Mesenchymal stem cell (in vitro differentiated cells and primary cell): ENCODE measurements around the gene TTC7B. TPM values are rescaled to one million over a fixed set of nuclear protein-coding genes. Genes with fewer than 3 reads are reported as not detected.
A peak's percentile ranks its signal among the peaks of the same experiment; 100 is the strongest.

Experiments used
- DNase-seq: peaks from one replicate; pipeline ENCODE4 v3.0.0-alpha.2; 2013
- H2AFZ ChIP-seq: one replicate; pipeline ENCODE4 v1.6.1; 2013; ENCODE audit warnings: low read depth, mild to moderate bottlenecking, control low read depth, inconsistent platforms, low read length, moderate library complexity
- H2AK5ac ChIP-seq: 2 replicates; pipeline ENCODE4 v1.6.1; 2013; ENCODE audit warnings: low read length, moderate library complexity, mild to moderate bottlenecking, inconsistent platforms; ENCODE audit not compliant: severe bottlenecking
- H2BK120ac ChIP-seq: one replicate; pipeline ENCODE4 v1.6.1; 2013; ENCODE audit warnings: low read depth, mild to moderate bottlenecking, inconsistent platforms, low read length, moderate library complexity
- H2BK12ac ChIP-seq, 2 experiments: one replicate each; pipeline ENCODE4 v1.6.1; 2013; ENCODE audit warnings: inconsistent platforms in 2 of 2, low read length in 2 of 2, mild to moderate bottlenecking in 2 of 2, moderate library complexity in 2 of 2, control low read depth in 1 of 2
- H2BK15ac ChIP-seq: one replicate; pipeline ENCODE4 v1.6.1; 2013; ENCODE audit warnings: mild to moderate bottlenecking, low read depth, inconsistent platforms; ENCODE audit not compliant: poor library complexity, severe bottlenecking
- H2BK5ac ChIP-seq: 2 replicates; pipeline ENCODE4 v1.6.1; 2013; ENCODE audit warnings: low read depth, mild to moderate bottlenecking, low read length, control low read depth, inconsistent platforms; ENCODE audit not compliant: poor library complexity, severe bottlenecking
- H3K14ac ChIP-seq, 2 experiments: one replicate each; pipeline ENCODE4 v1.6.1; 2013; ENCODE audit warnings: inconsistent platforms in 2 of 2, low read length in 2 of 2, control low read depth in 1 of 2, mild to moderate bottlenecking in 1 of 2, moderate library complexity in 1 of 2
- H3K18ac ChIP-seq, 2 experiments: one replicate each; pipeline ENCODE4 v1.6.1; 2013; ENCODE audit warnings: inconsistent platforms in 2 of 2, low read length in 2 of 2, control low read depth in 1 of 2, low read depth in 1 of 2, mild to moderate bottlenecking in 1 of 2
- H3K23ac ChIP-seq, 2 experiments: one replicate each; pipeline ENCODE4 v1.6.1; 2013; ENCODE audit warnings: inconsistent platforms in 2 of 2, low read length in 2 of 2, mild to moderate bottlenecking in 2 of 2, moderate library complexity in 2 of 2, control low read depth in 1 of 2
- H3K27ac ChIP-seq: 2 replicates; pipeline ENCODE4 v1.5.1; 2013; ENCODE audit warnings: mild to moderate bottlenecking, moderate library complexity, low read length, control low read depth, inconsistent platforms; ENCODE audit not compliant: poor library complexity, severe bottlenecking
- H3K27me3 ChIP-seq, 2 experiments: 2 replicates each; pipeline versions ENCODE4 v1.6.1 to v1.7.0; 2013; ENCODE audit warnings: low read length in 2 of 2, mild to moderate bottlenecking in 2 of 2, moderate library complexity in 2 of 2, control low read depth in 1 of 2, inconsistent platforms in 1 of 2; ENCODE audit not compliant: control insufficient read depth in 1 of 2, insufficient read depth in 1 of 2
- H3K36me3 ChIP-seq, 2 experiments: 2 replicates each; pipeline versions ENCODE4 v1.6.1 to v1.7.0; 2013; ENCODE audit warnings: low read length in 2 of 2, control low read depth in 1 of 2, inconsistent platforms in 1 of 2, low read depth in 1 of 2, mild to moderate bottlenecking in 1 of 2; ENCODE audit not compliant: insufficient read depth in 2 of 2, control insufficient read depth in 1 of 2
- H3K4ac ChIP-seq, 2 experiments: one replicate each; pipeline ENCODE4 v1.6.1; 2013; ENCODE audit warnings: inconsistent platforms in 2 of 2, low read length in 2 of 2, mild to moderate bottlenecking in 2 of 2, moderate library complexity in 2 of 2, control low read depth in 1 of 2, low read depth in 1 of 2
- H3K4me1 ChIP-seq: 2 replicates; pipeline ENCODE4 v1.6.1; 2013; ENCODE audit warnings: low read depth, low read length, control low read depth; ENCODE audit not compliant: control insufficient read depth, insufficient read depth
- H3K4me2 ChIP-seq: 2 replicates; pipeline ENCODE4 v1.6.1; 2013; ENCODE audit warnings: low read length, mild to moderate bottlenecking, inconsistent platforms; ENCODE audit not compliant: poor library complexity, severe bottlenecking
- H3K4me3 ChIP-seq, 2 experiments: 2 replicates each; pipeline versions ENCODE4 v1.5.1 to v1.7.0; 2013; ENCODE audit warnings: low read length in 2 of 2, mild to moderate bottlenecking in 2 of 2, control low read depth in 1 of 2, low read depth in 1 of 2; ENCODE audit not compliant: insufficient read depth in 1 of 2
- H3K79me1 ChIP-seq: replicated peaks from 2 replicates; pipeline ENCODE4 v1.6.1; 2013; ENCODE audit warnings: mild to moderate bottlenecking, control low read depth, low read length, inconsistent platforms; ENCODE audit not compliant: poor library complexity, severe bottlenecking
- H3K9ac ChIP-seq: 2 replicates; pipeline ENCODE4 v1.7.0; 2013; ENCODE audit warnings: mild to moderate bottlenecking, low read length, moderate library complexity
- H3K9me3 ChIP-seq: 2 replicates; pipeline ENCODE4 v1.7.0; 2013; ENCODE audit warnings: mild to moderate bottlenecking, low read length; ENCODE audit not compliant: control insufficient read depth
- H4K8ac ChIP-seq: one replicate; pipeline ENCODE4 v1.6.1; 2013; ENCODE audit warnings: inconsistent platforms, mild to moderate bottlenecking, low read length, moderate library complexity
- H4K91ac ChIP-seq: one replicate; pipeline ENCODE4 v1.6.1; 2013; ENCODE audit warnings: mild to moderate bottlenecking, low read length, inconsistent platforms
- WGBS: methylation state at CpG from one replicate; pipeline ENCODE4 v1.1.7; 2013; ENCODE audit warnings: mixed read lengths; 5-methylcytosine and 5-hydroxymethylcytosine counted together
- polyA plus RNA-seq, 2 experiments: library from polyadenylated mRNA; stranded (reverse); fragments of 200-250 nt; gene quantifications; one replicate each; pipeline ENCODE4 v1.2.3, GENCODE V29; 2013

TTC7B gene
- 28.7 TPM for polyA plus RNA-seq (2013, experiment 1 of 2)
- polyA plus RNA-seq (2013, experiment 2 of 2) = 28.3 TPM

- Histone ChIP-seq H2BK5ac (no peak within 1 kb of the TSS), H4K91ac (peak within 1 kb of the TSS; percentile 85), H3K18ac (peak within 1 kb of the TSS; percentile 86 to 95), H2BK15ac (peak within 1 kb of the TSS; percentile 61), H3K4me3 (peak within 1 kb of the TSS; percentile 83 to 95), H3K27me3 (peaks cover 3 to 20% of the 10 kb centered on the region in 2 experiments), H2BK12ac (peak within 1 kb of the TSS in 1 of 2 experiments; percentile 64), H3K4me2 (peak within 1 kb of the TSS; percentile 75), H3K27ac (no peak within 1 kb of the TSS), H3K4ac (peak within 1 kb of the TSS; percentile 72 to 73), H4K8ac (peak within 1 kb of the TSS; percentile 69), H3K9me3 (no peaks in the 10 kb centered on the region), H2BK120ac (peak within 1 kb of the TSS; percentile 92), H3K36me3 (peaks cover 0 to 4% of the 10 kb centered on the region in 2 experiments), H3K23ac (no peak within 1 kb of the TSS), H3K9ac (peak within 1 kb of the TSS; percentile 93), H3K14ac (peak within 1 kb of the TSS; percentile 49 to 93), H3K4me1 (peaks cover 19% of the 10 kb centered on the region), H2AK5ac (peak within 1 kb of the TSS; percentile 26), H3K79me1 (peaks cover 32% of the 10 kb centered on the region), H2AFZ (peak within 1 kb of the TSS; percentile 62)
- DNase-seq = peak; percentile 32
- WGBS = 2% methylated on average over 59 of the region's 111 CpGs
Observed at GRCh38 chr14:90815822-90816662, at the start of gene TTC7B. TSS of gene TTC7B (minus strand) at chr14:90816430. CDS start at chr14:90816295, 135 bp downstream.

GRCh38 chr14:90864741-90865140 lies 48.5 kb upstream of the TTC7B start:
- Histone ChIP-seq H3K27ac (no peak overlapping the region), H3K23ac (no peak overlapping the region), H2AK5ac (no peak overlapping the region), H3K4ac (no peak overlapping the region), H4K91ac (no peak overlapping the region), H3K4me3 (no peak overlapping the region), H3K9ac (no peak overlapping the region), H2BK12ac (no peak overlapping the region), H3K36me3 (no peaks in the 10 kb centered on the region), H2AFZ (no peak overlapping the region), H3K79me1 (no peaks in the 10 kb centered on the region), H3K4me1 (no peaks in the 10 kb centered on the region), H4K8ac (no peak overlapping the region), H2BK15ac (no peak overlapping the region), H3K14ac (no peak overlapping the region), H2BK5ac (no peak overlapping the region), H3K18ac (no peak overlapping the region), H2BK120ac (no peak overlapping the region), H3K27me3 (no peaks in the 10 kb centered on the region), H3K9me3 (no peaks in the 10 kb centered on the region), H3K4me2 (no peak overlapping the region)
- WGBS = 97% methylated on average over 2 of the region's 2 CpGs
- DNase-seq = no peak

GRCh38 chr14:90858511-90858910 lies 42.3 kb upstream of the TTC7B start:
- no peak overlapping the region for H2BK12ac ChIP-seq
- whole genome bisulfite sequencing = 82% methylated on average over 5 of the region's 5 CpGs
- no peak overlapping the region for H2AFZ ChIP-seq
- no peaks in the 10 kb centered on the region for H3K4me1 ChIP-seq
- H3K4me2 ChIP-seq = no peak overlapping the region
- no peak overlapping the region for H2BK15ac ChIP-seq
- H3K27me3 ChIP-seq = no peaks in the 10 kb centered on the region
- no peak overlapping the region for H3K4ac ChIP-seq
- no peak overlapping the region for H2BK120ac ChIP-seq
- no peak overlapping the region for H3K18ac ChIP-seq
- H3K79me1 ChIP-seq = no peaks in the 10 kb centered on the region
- no peak overlapping the region for H3K9ac ChIP-seq
- no peak overlapping the region for H3K23ac ChIP-seq
- no peak overlapping the region for H2BK5ac ChIP-seq
- no peak overlapping the region for H4K8ac ChIP-seq
- DNase-seq = no peak
- no peak overlapping the region for H2AK5ac ChIP-seq
- no peak overlapping the region for H4K91ac ChIP-seq
- no peaks in the 10 kb centered on the region for H3K36me3 ChIP-seq
- no peak overlapping the region for H3K14ac ChIP-seq
- H3K4me3 ChIP-seq = no peak overlapping the region
- H3K27ac ChIP-seq = no peak overlapping the region
- no peaks in the 10 kb centered on the region for H3K9me3 ChIP-seq

- no peak overlapping the region for H3K23ac ChIP-seq
Observed at GRCh38 chr14:90857866-90858265, 41.6 kb upstream of the TTC7B start.

More at GRCh38 chr14:90857866-90858265, 41.6 kb upstream of the TTC7B start:
- no peak overlapping the region for H3K4ac ChIP-seq
- no peak overlapping the region for H3K4me2 ChIP-seq
- H2BK15ac ChIP-seq = no peak overlapping the region
- no peak overlapping the region for H2AK5ac ChIP-seq
- H3K9me3 ChIP-seq = no peaks in the 10 kb centered on the region
- H3K4me3 ChIP-seq = no peak overlapping the region
- H3K79me1 ChIP-seq = no peaks in the 10 kb centered on the region
- no peak overlapping the region for H2BK12ac ChIP-seq
- no peaks in the 10 kb centered on the region for H3K36me3 ChIP-seq
- no peak overlapping the region for H3K9ac ChIP-seq
- 96% methylated on average over 5 of the region's 6 CpGs for WGBS
- no peak overlapping the region for H3K18ac ChIP-seq
- H2BK120ac ChIP-seq = no peak overlapping the region
- no peak for DNase-seq
- no peaks in the 10 kb centered on the region for H3K27me3 ChIP-seq
- H3K4me1 ChIP-seq = no peaks in the 10 kb centered on the region
- H3K14ac ChIP-seq = no peak overlapping the region
- no peak overlapping the region for H3K27ac ChIP-seq
- no peak overlapping the region for H4K91ac ChIP-seq
- H2BK5ac ChIP-seq = no peak overlapping the region
- no peak overlapping the region for H2AFZ ChIP-seq
- no peak overlapping the region for H4K8ac ChIP-seq
